Breast epithelium (tissue), 4 donors: ENCODE measurements around the gene HAPLN2. TPM values are rescaled to one million over a fixed set of nuclear protein-coding genes. Genes with fewer than 3 reads are reported as not detected.
"Not testable (repeated sequence)": the region's sequence is repeated elsewhere in the genome, so short reads cannot be mapped to it uniquely, and the experiment has no call there.

ENCODE experiments used
- DNase-seq, 2 donors: peaks; one replicate each; pipeline ENCODE4 v3.0.0-alpha.2; 2019; ENCODE audit warnings: low spot score in 2 of 2
- H3K27ac ChIP-seq, 2 donors: fragments of 200-600 bp; sonication (generic) in 1 of 2; one replicate each; pipeline ENCODE4 v1.5.1; 2016 to 2019; ENCODE audit warnings: mild to moderate bottlenecking in 1 of 2
- H3K27me3 ChIP-seq, 2 donors: fragments of 200-600 bp; sonication (generic) in 1 of 2; one replicate each; pipeline versions ENCODE4 v1.5.1 to v1.6.0; 2017 to 2019; ENCODE audit warnings: control low read depth in 1 of 2, mild to moderate bottlenecking in 1 of 2
- H3K36me3 ChIP-seq: fragments of 200-600 bp; one replicate; pipeline ENCODE4 v1.5.1; 2019
- H3K4me1 ChIP-seq, 2 donors: fragments of 200-600 bp; sonication (generic); one replicate each; pipeline ENCODE4 v1.5.1; 2016 to 2019; ENCODE audit warnings: control low read depth in 1 of 2
- H3K4me3 ChIP-seq, 3 donors: fragments of 200-600 bp; sonication (generic); 1 replicate in 2 of 3; 2 replicates in 1 of 3; pipeline ENCODE4 v1.5.1; 2016 to 2019; ENCODE audit warnings: mild to moderate bottlenecking in 3 of 3, moderate library complexity in 2 of 3
- H3K9me3 ChIP-seq, 2 donors: fragments of 200-600 bp; sonication (generic) in 1 of 2; one replicate each; pipeline ENCODE4 v1.5.1; 2016 to 2019; ENCODE audit warnings: control low read depth in 1 of 2
- CTCF ChIP-seq, 3 donors: fragments of 450-650 bp; IDR thresholded peaks; one replicate each; pipeline ENCODE4 v1.5.1; 2016 to 2017; ENCODE audit warnings: antibody characterized with exemption in 3 of 3, mild to moderate bottlenecking in 3 of 3, moderate library complexity in 3 of 3
- POLR2A ChIP-seq: fragments of 450-650 bp; IDR thresholded peaks from one replicate; pipeline ENCODE4 v1.6.1; 2016; ENCODE audit warnings: antibody characterized with exemption, mild to moderate bottlenecking, moderate library complexity
- POLR2AphosphoS5 ChIP-seq, 3 donors: sonication (generic); formaldehyde crosslinking; IDR thresholded peaks; one replicate each; pipeline ENCODE4 v1.6.1; 2017; ENCODE audit warnings: antibody characterized with exemption in 3 of 3
- intact Hi-C: fragments of 100-400 bp; cut with DNase I; formaldehyde crosslinking; loops from one replicate; pipeline ENCODE4 v1.15.1; 2023; ENCODE audit warnings: low total_unique reads
- total RNA-seq, 3 donors: library from RNA; depleted of rRNA; stranded (reverse); fragments of >200 nt; gene quantifications; one replicate each; pipeline ENCODE4 v1.1.0, GENCODE V29; 2016

Gene HAPLN2
- total RNA-seq, 3 donors from 2014 or later = not detected

DNA sequence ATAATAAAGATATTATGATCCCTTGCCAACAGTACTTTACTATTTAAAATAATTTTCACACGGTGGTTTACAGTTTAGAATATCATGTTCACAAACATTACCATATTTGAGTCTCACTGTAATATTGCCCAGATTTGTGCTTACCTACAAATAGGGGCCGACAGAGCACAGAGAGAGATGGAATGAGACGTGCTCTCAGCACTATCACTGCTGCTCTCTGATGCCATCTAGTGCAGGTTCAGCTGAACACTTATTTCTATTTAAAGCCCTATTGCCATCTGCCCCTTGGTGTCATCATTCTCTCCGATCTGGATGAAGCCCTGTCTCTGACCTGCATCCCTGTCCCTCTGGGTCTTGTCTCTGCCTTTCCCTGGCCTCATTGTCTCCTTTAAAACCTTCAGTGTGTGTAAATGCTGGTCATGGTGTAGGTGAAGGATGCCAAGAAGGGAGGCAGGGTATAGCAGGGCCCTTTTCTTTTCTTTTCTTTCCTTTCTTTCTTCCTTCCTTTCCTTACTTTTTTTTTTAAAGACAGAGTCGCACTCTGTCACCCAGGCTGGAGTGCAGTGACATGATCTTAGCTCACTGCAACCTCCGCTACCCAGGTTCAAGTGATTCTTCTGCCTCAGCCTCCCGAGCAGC is 11.1 kb upstream of the HAPLN2 start:
- TF ChIP-seq POLR2AphosphoS5 (IDR thresholded peaks at IDR 0.05) = peak in 1 of 3 donors; percentile 27
- no peak for TF ChIP-seq POLR2A
- TF ChIP-seq CTCF (IDR thresholded peaks at IDR 0.05) = peak; percentile 39 to 84 (median 73)
- Histone ChIP-seq H3K9me3 (no peaks in the 10 kb centered on the region), H3K36me3 (no peaks in the 10 kb centered on the region), H3K4me3 (no peak overlapping the region), H3K27ac (no peak overlapping the region), H3K4me1 (no peaks in the 10 kb centered on the region), H3K27me3 (no peaks in the 10 kb centered on the region)
- intact Hi-C loops = loop anchor here (10.0 kb wide), 1 partner anchor 153 kb away; no protein-coding TSS in a partner anchor
- peak in 1 of 2 donors; percentile 45 for DNase-seq

- DNase-seq = no peak
- Histone ChIP-seq H3K9me3 (no peaks in the 10 kb centered on the region), H3K4me1 (no peaks in the 10 kb centered on the region), H3K36me3 (no peaks in the 10 kb centered on the region), H3K27ac (no peak overlapping the region), H3K27me3 (no peaks in the 10 kb centered on the region), H3K4me3 (no peak overlapping the region)
- no peak for TF ChIP-seq POLR2AphosphoS5 (IDR thresholded peaks at IDR 0.05)
- TF ChIP-seq CTCF (IDR thresholded peaks at IDR 0.05) = peak; percentile 19 to 37 (median 23)
- intact Hi-C loops = loop anchor here (10.0 kb wide), 1 partner anchor 154 kb away; no protein-coding TSS in a partner anchor
Measured at GRCh38 chr1:156608981-156609380, 10.2 kb upstream of the HAPLN2 start.

DNA sequence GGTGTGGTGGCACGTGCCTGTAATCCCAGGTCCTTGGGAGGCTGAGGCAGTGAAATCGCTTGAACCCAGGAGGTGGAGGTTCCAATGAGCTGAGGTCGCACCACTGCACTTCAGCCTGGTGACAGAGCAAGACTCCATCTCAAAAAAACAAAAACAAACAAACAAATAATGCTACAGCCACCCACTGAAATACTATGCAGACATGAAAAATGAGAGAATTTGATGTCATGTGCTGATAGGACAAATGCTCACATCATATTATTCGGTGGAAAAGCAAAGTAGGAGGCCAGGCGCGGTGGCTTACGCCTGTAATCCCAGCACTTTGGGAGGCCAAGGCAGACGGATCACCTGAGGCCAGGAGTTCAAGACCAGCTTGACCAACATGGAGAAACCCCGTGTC is 9.1 kb upstream of the HAPLN2 start:
- DNase-seq, H3K9me3 ChIP-seq, H3K36me3 ChIP-seq, H3K27ac ChIP-seq, intact Hi-C loops, H3K4me1 ChIP-seq, H3K27me3 ChIP-seq, H3K4me3 ChIP-seq: not testable (repeated sequence)

DNA sequence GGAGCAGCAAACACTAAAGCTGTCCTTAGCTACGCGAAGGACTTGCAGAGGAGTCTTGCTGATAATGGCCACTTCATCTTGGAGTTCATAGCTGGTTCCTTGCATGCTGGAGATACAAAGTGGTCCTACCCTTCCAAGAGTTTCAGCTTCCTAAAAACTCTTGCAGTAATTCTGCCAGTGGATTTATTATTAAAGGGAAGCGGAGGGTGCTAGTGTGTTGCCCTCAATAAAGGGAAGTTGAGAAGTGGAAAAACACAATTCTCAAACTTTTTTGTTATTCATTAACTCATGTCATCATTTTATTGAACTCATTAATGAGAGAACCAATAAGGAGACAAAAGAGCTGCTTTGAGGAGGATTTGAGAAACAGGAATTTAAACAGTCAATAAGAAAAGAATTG is 6.5 kb upstream of the HAPLN2 start:
- Histone ChIP-seq H3K36me3 (no peaks in the 10 kb centered on the region), H3K27me3 (no peaks in the 10 kb centered on the region), H3K4me1 (no peaks in the 10 kb centered on the region), H3K4me3 (no peak overlapping the region), H3K9me3 (no peaks in the 10 kb centered on the region), H3K27ac (no peak overlapping the region)
- intact Hi-C loops = no loop called here
- TF ChIP-seq POLR2AphosphoS5 (IDR thresholded peaks at IDR 0.05) (no peak), POLR2A (no peak), CTCF (IDR thresholded peaks at IDR 0.05) (no peak)
- no peak for DNase-seq

GRCh38 chr1:156615946-156616345 is 3.3 kb upstream of the HAPLN2 start:
- peak overlapping the region in 2 of 3 donors; percentile 19 to 43 for H3K4me3 ChIP-seq
- intact Hi-C loops = no loop called here
- H3K9me3 ChIP-seq = no peaks in the 10 kb centered on the region
- peak overlapping the region; percentile 13 to 81 for H3K27ac ChIP-seq
- TF ChIP-seq CTCF (IDR thresholded peaks at IDR 0.05) (no peak), POLR2A (no peak), POLR2AphosphoS5 (IDR thresholded peaks at IDR 0.05) (no peak)
- no peaks in the 10 kb centered on the region for H3K36me3 ChIP-seq
- peaks cover 0 to 14% of the 10 kb centered on the region in 2 donors for H3K27me3 ChIP-seq
- H3K4me1 ChIP-seq = no peaks in the 10 kb centered on the region
- DNase-seq = no peak
